ENCODE data around the gene ALG10. TPM values are rescaled to one million over a fixed set of nuclear protein-coding genes. Genes with fewer than 3 reads are reported as not detected.

Gene ALG10
- total and polyA plus RNA-seq, 2 experiments from 2014 or later: 2.5 to 16.5 TPM

DNA sequence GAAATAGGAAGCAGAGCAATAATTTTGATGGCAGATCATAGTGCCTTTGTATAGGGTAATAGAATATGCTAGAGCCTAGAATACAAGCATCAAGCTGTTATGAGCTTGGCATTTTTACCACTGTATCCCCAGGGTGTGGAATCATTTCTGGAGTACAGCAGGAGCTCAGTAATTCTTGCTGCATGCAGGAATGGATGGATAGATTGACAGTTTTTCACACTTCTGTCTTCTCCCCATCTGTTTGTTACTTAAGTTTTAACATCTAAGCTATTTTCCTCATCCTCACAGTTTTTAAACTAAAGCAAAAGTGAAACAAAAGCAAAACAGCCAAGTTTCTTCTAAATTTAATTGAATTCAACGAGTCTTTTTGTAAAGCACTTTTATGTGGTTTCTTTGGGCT is 32.6 kb downstream of the ALG10 start:
- no peaks in the 10 kb centered on the region for H3K4me1 ChIP-seq (ENCODE audit: insufficient read depth)
- H3K79me2 ChIP-seq (replicated peaks; ENCODE audit: insufficient read depth): no peaks in the 10 kb centered on the region
- no peak for ATAC-seq
- Mint-ChIP-seq H3K36me3 (ENCODE audit: low read depth) (peaks cover 23% of the 10 kb centered on the region), H3K27me3 (ENCODE audit: insufficient read depth, low read depth, poor library complexity) (peaks cover 2% of the 10 kb centered on the region), H3K9me3 (peaks cover 95% of the 10 kb centered on the region), H3K27ac (no peak overlapping the region), H3K4me1 (no peaks in the 10 kb centered on the region), H3K4me3 (no peak overlapping the region)
- DNase-seq (ENCODE audit: low spot score): no peak
- H2AFZ ChIP-seq: no peak overlapping the region
- no peaks in the 10 kb centered on the region for H3F3A ChIP-seq (replicated peaks; ENCODE audit: low read depth)
- no peaks in the 10 kb centered on the region for H4K20me1 ChIP-seq (replicated peaks; ENCODE audit: insufficient read depth)
- no peak overlapping the region for H3K4me2 ChIP-seq
- H3K9me2 ChIP-seq (ENCODE audit: insufficient read depth): no peaks in the 10 kb centered on the region
- H3K27ac ChIP-seq (ENCODE audit: low read depth): no peak overlapping the region
- H3K27me3 ChIP-seq (ENCODE audit: insufficient read depth): no peaks in the 10 kb centered on the region
- H3K4me3 ChIP-seq: no peak overlapping the region
- TF ChIP-seq POLR2AphosphoS5 (IDR thresholded peaks at IDR 0.05; ENCODE audit: low read depth): no peak
- no peak for TF ChIP-seq ZNF114 (CRISPR knock-in tag; IDR thresholded peaks at IDR 0.05)
- no peak for TF ChIP-seq JUNB (IDR thresholded peaks at IDR 0.05; ENCODE audit: unreplicated experiment)
- TF ChIP-seq, protein P1, sequence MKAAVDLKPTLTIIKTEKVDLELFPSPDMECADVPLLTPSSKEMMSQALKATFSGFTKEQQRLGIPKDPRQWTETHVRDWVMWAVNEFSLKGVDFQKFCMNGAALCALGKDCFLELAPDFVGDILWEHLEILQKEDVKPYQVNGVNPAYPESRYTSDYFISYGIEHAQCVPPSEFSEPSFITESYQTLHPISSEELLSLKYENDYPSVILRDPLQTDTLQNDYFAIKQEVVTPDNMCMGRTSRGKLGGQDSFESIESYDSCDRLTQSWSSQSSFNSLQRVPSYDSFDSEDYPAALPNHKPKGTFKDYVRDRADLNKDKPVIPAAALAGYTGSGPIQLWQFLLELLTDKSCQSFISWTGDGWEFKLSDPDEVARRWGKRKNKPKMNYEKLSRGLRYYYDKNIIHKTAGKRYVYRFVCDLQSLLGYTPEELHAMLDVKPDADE (IDR thresholded peaks at IDR 0.05): no peak
- no peak for TF ChIP-seq NANOG (IDR thresholded peaks at IDR 0.05; ENCODE audit: borderline replicate concordance)
- no peak for TF ChIP-seq EZH2 (IDR thresholded peaks at IDR 0.05; ENCODE audit: low read depth, unreplicated experiment)
- TF ChIP-seq CREB1 (CRISPR knock-in tag; IDR thresholded peaks at IDR 0.05; ENCODE audit: low read depth): no peak
- peaks cover 4% of the 10 kb centered on the region; the same call in 1 of the 2 replicates for H3K36me3 ChIP-seq (ENCODE audit: insufficient read depth)

Small RNAs within 50 kb of the gene (small RNA-seq; reads per million reads assigned to genes)
- gene RF00019 (ENCODE audit: low replicate concordance): not detected
